HG02678 (cell line): ENCODE measurements around the gene PER2.

ENCODE experiments used
- ATAC-seq: cut with Tn5 transposase; IDR thresholded peaks from one replicate; pipeline ENCODE4 v1.9.1; 2021; ENCODE audit warnings: mild to moderate bottlenecking, moderate library complexity; ENCODE audit not compliant: unreplicated experiment

PER2 gene

GRCh38 chr2:238233625-238234024 lies 54.8 kb downstream of the PER2 start:
- no peak for ATAC-seq

- ATAC-seq: no peak
These were observed 56.6 kb downstream of the PER2 start for GRCh38 chr2:238231809-238232208.

- peak; percentile 72 for ATAC-seq
These were observed 57.1 kb downstream of the PER2 start for GRCh38 chr2:238231251-238231793.

- no peak for ATAC-seq
These were observed 57.7 kb downstream of the PER2 start for GRCh38 chr2:238230699-238231098.

GRCh38 chr2:238228700-238229099 lies 59.7 kb downstream of the PER2 start:
- no peak for ATAC-seq

GRCh38 chr2:238227587-238228032 lies 60.8 kb downstream of the PER2 start:
- no peak for ATAC-seq

- no peak for ATAC-seq
These were observed 61.5 kb downstream of the PER2 start for GRCh38 chr2:238226698-238227586.

GRCh38 chr2:238225911-238226697 lies 62.3 kb downstream of the PER2 start:
- no peak for ATAC-seq

GRCh38 chr2:238225121-238225520 lies 63.3 kb downstream of the PER2 start:
- no peak for ATAC-seq

GRCh38 chr2:238224356-238225035 lies 63.9 kb downstream of the PER2 start:
- no peak for ATAC-seq

GRCh38 chr2:238220892-238221521 lies 67.4 kb downstream of the PER2 start:
- ATAC-seq: peak; percentile 60

- ATAC-seq: no peak
These were observed 68.0 kb downstream of the PER2 start for GRCh38 chr2:238220274-238220891.

GRCh38 chr2:238216651-238217184 lies 71.7 kb downstream of the PER2 start:
- ATAC-seq: no peak

GRCh38 chr2:238207006-238207405 lies 81.4 kb downstream of the PER2 start:
- no peak for ATAC-seq

GRCh38 chr2:238203973-238204683 lies 84.3 kb downstream of the PER2 start:
- ATAC-seq: no peak

- ATAC-seq: peak; percentile 97
These were observed 85.1 kb downstream of the PER2 start, which contains the start of gene ILKAP for GRCh38 chr2:238203094-238203972. Gene ILKAP, minus strand, starts transcription at chr2:238203695. Its CDS starts 142 bp downstream, at chr2:238203553.

- no peak for ATAC-seq
These were observed 85.9 kb downstream of the PER2 start for GRCh38 chr2:238202326-238203093.
